Body of pancreas (tissue), 4 donors: ENCODE data around the gene TNP2.

Source experiments
- POLR2A ChIP-seq, 3 donors: fragments of 450-650 bp; IDR thresholded peaks; one replicate each; pipeline ENCODE4 v1.6.1; 2016; ENCODE audit warnings: antibody characterized with exemption in 3 of 3, mild to moderate bottlenecking in 2 of 3
- TF ChIP-seq, protein P1 (sequence below), 7 experiments: fragments of 450-650 bp in 4 of 7; fragments of 200-600 bp in 3 of 7; sonication (generic) in 3 of 7; IDR thresholded peaks; one replicate each; pipeline ENCODE4 v1.5.1; 2016 to 2019; ENCODE audit warnings: antibody characterized with exemption in 7 of 7

DNA sequence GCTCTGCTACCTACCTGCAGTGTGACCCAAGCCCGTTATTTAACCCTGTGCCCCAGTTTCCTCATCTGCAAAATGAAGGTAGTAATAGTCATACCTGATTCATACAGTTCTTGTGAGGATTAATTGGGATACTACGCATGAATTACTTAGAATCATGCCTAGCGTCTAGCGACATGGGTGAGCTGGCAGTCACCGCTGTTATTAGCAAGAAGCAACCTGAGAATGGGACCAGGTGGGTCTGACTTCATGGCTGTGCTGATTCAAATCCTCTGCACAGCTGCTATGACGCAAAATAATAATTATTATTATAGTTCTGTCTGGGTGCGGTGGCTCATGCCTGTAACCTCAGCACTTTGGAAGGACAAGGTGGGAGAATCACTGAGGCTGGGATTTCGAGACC, 21.0 kb downstream of the TNP2 start:
- TF ChIP-seq, protein P1, sequence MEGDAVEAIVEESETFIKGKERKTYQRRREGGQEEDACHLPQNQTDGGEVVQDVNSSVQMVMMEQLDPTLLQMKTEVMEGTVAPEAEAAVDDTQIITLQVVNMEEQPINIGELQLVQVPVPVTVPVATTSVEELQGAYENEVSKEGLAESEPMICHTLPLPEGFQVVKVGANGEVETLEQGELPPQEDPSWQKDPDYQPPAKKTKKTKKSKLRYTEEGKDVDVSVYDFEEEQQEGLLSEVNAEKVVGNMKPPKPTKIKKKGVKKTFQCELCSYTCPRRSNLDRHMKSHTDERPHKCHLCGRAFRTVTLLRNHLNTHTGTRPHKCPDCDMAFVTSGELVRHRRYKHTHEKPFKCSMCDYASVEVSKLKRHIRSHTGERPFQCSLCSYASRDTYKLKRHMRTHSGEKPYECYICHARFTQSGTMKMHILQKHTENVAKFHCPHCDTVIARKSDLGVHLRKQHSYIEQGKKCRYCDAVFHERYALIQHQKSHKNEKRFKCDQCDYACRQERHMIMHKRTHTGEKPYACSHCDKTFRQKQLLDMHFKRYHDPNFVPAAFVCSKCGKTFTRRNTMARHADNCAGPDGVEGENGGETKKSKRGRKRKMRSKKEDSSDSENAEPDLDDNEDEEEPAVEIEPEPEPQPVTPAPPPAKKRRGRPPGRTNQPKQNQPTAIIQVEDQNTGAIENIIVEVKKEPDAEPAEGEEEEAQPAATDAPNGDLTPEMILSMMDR (IDR thresholded peaks at IDR 0.05) = no peak
- no peak for TF ChIP-seq POLR2A (IDR thresholded peaks at IDR 0.05)
